Adipose tissue (tissue), 3 donors: ENCODE measurements around the gene HIC1. TPM values are rescaled to one million over a fixed set of nuclear protein-coding genes. Genes with fewer than 3 reads are reported as not detected.

Experiments
- H3K27ac ChIP-seq: one replicate; pipeline ENCODE4 v1.5.1; 2013; ENCODE audit warnings: low read depth, low read length
- WGBS, 3 donors: extraction: QIAGEN DNeasy Blood & Tissue Kit; methylation state at CpG; one replicate each; pipeline ENCODE4 v1.1.7; 2013; 5-methylcytosine and 5-hydroxymethylcytosine counted together
- polyA plus RNA-seq, 3 donors: library from polyadenylated mRNA; stranded (reverse); fragments of 200-250 nt; gene quantifications; one replicate each; pipeline ENCODE4 v1.2.3, GENCODE V29; 2013
- donor health status: healthy with polysubstance abuse.
- donor health status: Bipolar disorder and iron deficiency.
- donor health status: healthy.

HIC1 gene
- polyA plus RNA-seq, 3 donors, result 1.6 to 23.3 (median 19.7) TPM

DNA sequence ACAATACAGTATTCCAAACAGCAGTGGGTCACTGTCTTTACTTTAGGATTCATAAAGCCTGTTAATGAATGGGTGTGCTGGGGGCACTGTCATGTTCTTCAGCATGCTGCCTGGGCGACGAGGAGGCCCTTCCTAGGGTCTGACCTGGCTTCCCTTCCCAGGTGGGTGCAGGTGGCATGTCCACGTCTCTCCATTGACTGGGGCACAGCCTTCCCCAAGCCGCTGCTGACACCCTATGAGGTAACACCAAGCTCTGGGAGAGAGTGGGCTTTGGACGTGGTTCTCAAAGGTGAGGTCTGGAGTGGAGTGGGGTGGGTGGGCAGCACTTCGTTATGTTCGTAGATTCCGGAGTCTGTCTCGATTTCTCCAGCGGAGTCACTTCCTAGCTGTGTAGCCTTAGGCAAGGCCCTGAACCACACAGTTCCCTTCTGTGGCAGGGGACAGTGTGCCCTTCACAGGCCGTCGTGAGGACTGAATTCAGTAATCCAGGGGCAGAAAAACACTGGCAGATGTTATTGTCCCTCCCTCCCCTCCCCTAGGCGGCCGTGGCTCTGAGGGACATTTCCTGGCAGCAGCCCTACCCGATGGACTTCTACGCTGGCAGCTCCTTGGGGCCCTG lies 13.9 kb upstream of the HIC1 start:
- WGBS, 3 donors, result 41 to 54% (median 52%) methylated on average over 13 to 16 of the region's 16 CpGs
- H3K27ac ChIP-seq, result peak overlapping the region; percentile 38

GRCh38 chr17:2041561-2042389 lies 13.1 kb upstream of the HIC1 start, which contains the start of gene OVCA2:
Gene OVCA2, plus strand, starts transcription at chr17:2042022. Its CDS starts 26 bp downstream, at chr17:2042048.
- WGBS, 3 donors, result 0 to 4% (median 0%) methylated on average over 79 to 92 of the region's 93 CpGs
- peak within 1 kb of the TSS; percentile 38 for H3K27ac ChIP-seq

GRCh38 chr17:2042390-2042847 lies 12.5 kb upstream of the HIC1 start:
- 13 to 23% (median 17%) methylated on average over 17 of the region's 17 CpGs for WGBS, 3 donors

DNA sequence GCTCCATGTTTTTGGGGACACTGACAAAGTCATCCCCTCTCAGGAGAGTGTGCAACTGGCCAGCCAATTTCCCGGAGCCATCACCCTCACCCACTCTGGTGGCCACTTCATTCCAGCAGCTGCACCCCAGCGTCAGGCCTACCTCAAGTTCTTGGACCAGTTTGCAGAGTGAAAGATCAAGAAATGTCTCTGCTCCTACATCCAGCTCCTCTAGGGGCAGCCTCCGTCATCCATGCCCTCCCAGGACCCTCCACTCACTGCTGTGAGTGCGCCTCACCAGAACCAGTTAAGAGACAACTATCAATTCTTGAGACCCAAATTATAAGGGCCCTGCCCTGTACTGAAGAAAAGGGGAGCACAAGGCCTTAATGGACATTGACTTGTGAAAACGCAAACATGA lies 12.0 kb upstream of the HIC1 start:
- H3K27ac ChIP-seq, result no peak overlapping the region
- 87 to 91% (median 87%) methylated on average over 5 of the region's 5 CpGs for WGBS, 3 donors

More at GRCh38 chr17:2042390-2042847, 12.5 kb upstream of the HIC1 start:
- peak overlapping the region; percentile 10 for H3K27ac ChIP-seq

GRCh38 chr17:2043785-2044184 lies 11.1 kb upstream of the HIC1 start:
- WGBS, 3 donors, result 84 to 94% (median 87%) methylated on average over 6 of the region's 6 CpGs
- H3K27ac ChIP-seq, result no peak overlapping the region

- no peak overlapping the region for H3K27ac ChIP-seq
Measured at GRCh38 chr17:2044263-2044894, 10.5 kb upstream of the HIC1 start.

GRCh38 chr17:2047590-2047989 lies 7.3 kb upstream of the HIC1 start:
- H3K27ac ChIP-seq, result no peak overlapping the region
- WGBS, 3 donors, result 87 to 93% (median 93%) methylated on average over 6 of the region's 6 CpGs

More at GRCh38 chr17:2044263-2044894, 10.5 kb upstream of the HIC1 start:
- WGBS, 3 donors, result 94 to 96% (median 95%) methylated on average over 5 of the region's 5 CpGs

- no peak overlapping the region for H3K27ac ChIP-seq
- 8 to 21% (median 20%) methylated on average over 9 of the region's 9 CpGs for WGBS, 3 donors
Measured at GRCh38 chr17:2048805-2049204, 6.1 kb upstream of the HIC1 start.

DNA sequence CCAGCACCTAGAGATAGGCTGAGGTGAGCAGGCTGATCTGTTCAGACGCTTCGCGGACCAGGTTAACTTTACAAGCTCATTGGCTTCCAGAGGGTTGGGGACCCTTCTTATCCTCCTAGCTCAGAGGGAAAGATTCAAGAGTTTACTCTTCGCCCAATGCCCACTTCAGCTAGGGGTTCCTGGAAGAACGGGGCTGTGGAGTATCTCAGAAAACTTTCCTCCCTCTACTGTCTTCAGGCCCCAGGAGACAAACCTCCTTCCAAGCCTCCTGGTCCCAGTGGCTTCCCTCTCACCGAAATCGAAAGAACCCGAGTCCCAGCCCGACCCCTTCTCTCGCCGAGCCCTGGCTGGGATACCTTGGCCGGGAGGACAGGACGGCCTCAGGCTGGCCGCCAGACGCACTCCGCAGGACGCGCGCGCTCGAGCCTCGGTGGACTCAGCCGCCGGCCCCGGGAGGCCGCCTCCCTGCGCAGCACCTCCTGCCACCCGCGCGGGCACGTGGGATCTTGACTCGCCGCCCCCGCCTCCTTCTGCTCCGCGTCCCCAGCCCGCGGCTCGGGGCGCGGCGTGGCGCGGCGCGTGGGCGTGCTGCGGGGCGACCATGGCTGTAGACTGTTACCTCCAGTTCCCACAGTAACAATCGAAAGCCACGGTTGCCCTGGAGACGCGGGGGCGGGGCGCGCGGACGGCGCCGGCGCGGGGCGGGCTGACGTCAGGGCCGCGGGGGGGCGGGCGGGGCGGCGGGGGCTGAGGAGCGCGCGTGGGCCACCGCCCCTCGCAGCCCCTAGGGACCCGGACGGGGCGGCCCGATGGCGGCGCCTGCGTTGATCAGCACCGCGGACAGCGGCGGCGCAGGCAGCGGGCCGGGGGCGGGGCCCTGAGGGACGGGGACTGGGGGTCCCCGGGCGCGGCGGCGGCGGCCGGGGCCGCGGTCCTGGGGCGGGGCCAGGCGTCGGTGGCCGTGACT lies 5.3 kb upstream of the HIC1 start:
- 3% methylated on average over 54 to 99 of the region's 104 CpGs for WGBS, 3 donors
- no peak overlapping the region for H3K27ac ChIP-seq

GRCh38 chr17:2050300-2051060 lies 4.4 kb upstream of the HIC1 start:
- H3K27ac ChIP-seq, result no peak overlapping the region
- WGBS, 3 donors, result 1 to 2% (median 1%) methylated on average over 46 to 87 of the region's 88 CpGs

DNA sequence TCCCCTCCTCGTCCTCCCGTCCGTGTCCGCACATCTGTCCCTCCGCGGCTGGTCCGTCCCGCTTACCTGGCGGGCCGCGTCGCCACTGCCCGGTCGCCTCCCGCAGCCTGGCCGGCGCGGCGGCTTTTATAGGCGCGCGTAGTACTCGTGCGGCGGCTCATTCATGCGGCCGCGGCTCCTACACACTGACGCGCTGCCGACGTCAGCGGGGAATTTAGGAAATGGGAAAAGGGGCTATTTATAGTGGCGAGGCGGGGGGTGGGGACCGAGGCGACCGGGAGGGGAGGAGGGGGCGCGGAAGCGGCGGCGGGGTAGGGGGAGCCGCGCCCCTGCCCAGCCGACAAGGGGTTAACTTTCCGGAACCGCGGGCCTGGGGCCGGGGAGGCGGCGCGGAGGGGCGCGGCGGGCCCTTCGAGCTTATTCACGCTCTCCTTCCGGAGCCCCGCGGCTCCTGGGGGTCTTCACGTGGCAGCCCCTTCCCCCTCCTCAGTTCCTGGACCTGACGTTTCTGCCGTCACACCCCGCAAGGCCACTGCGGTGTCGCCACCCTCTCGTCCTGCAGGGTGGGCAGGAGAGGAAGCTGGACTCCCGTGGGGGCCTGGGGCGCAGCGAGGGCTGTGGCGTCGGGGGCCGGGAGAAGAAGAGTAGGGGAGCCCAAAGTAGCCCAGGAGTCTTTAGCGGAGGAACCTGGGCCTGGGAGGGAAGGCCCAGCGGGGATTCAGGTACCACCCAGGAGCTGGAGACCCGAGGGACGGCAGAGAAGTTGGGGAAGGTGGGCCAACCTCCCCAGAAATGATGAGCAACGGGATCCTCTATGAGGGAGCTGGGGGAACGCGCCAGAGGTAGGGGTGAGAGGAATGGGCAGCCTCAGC lies 3.6 kb upstream of the HIC1 start:
- WGBS, 3 donors, result 9 to 10% (median 10%) methylated on average over 60 to 81 of the region's 81 CpGs
- H3K27ac ChIP-seq, result no peak overlapping the region

- H3K27ac ChIP-seq, result no peak overlapping the region
- 38 to 53% (median 42%) methylated on average over 14 of the region's 14 CpGs for WGBS, 3 donors
Measured at GRCh38 chr17:2051933-2052559, 2.9 kb upstream of the HIC1 start.

- 5 to 7% (median 5%) methylated on average over 72 to 84 of the region's 84 CpGs for WGBS, 3 donors
- H3K27ac ChIP-seq, result peak overlapping the region; percentile 21
Measured at GRCh38 chr17:2053380-2054261, 1.3 kb upstream of the HIC1 start.

DNA sequence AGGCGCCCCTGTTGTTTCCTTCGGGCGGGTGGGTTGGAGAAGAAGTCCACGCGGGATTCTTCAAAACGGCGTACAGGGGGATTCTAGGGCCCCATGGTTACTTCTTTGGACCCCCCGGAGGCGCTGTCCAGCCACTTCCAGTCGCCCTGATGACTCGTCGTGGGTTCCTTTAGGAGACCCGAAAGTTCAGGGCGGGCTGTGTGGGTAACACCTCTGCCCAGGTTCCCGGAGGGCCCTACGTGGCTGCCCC lies 716 bp upstream of the HIC1 start:
- 3 to 5% (median 4%) methylated on average over 16 of the region's 16 CpGs for WGBS, 3 donors
- H3K27ac ChIP-seq, result no peak overlapping the region
